Muscle of arm (tissue), 12 donors: Measurements from ENCODE around the gene THAP7. TPM values are rescaled to one million over a fixed set of nuclear protein-coding genes. Genes with fewer than 3 reads are reported as not detected.

ENCODE experiments used
- DNase-seq: peaks from one replicate; pipeline ENCODE4 v3.0.0-alpha.2; 2013
- polyA plus RNA-seq, 12 donors: library from polyadenylated mRNA; unstranded; fragments of 120-200 nt; gene quantifications; one replicate each; pipeline ENCODE4 v1.2.1, GENCODE V29; 2013; ENCODE audit not compliant: insufficient read length in 12 of 12

THAP7 gene
- polyA plus RNA-seq, 12 donors: 11.2 to 20.3 (median 14.9) TPM; not detected in 1

DNA sequence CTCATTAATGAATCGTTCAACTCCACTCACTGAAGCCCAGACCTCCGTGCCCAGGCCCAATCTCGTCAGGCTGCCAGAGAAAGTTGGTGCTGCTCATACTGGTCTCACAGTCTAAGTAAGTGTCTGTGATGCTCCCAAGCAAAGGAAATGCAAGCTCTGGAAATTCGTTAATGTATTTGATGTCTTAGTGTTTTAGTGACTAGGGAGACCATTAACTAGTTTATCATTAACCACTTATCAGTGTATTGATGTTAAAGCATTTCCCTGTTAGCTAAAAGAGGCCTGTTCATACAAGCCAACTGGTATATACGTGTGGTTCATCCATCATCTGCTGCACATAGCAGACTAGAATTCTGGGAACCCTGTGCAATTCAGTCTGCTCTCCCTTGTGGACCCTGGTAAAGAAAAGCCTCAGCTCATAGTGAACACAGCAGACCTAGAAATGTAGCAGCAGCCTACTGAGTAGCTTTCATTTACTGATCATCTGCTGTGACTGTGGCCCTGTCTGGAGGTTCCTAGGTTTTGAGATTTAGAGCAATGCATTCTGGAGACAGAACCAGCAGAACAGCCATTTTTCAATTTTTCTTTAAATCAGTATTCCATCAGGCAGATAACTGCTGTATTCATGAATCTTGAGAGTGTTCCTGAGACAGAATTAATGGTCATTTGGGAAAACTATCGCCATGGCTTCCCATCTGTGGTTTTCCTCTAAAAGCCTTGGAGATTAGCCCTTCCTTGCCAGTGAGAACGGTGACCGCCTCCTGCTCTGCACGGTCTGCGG is 50.6 kb downstream of the THAP7 start:
- DNase-seq: no peak

DNA sequence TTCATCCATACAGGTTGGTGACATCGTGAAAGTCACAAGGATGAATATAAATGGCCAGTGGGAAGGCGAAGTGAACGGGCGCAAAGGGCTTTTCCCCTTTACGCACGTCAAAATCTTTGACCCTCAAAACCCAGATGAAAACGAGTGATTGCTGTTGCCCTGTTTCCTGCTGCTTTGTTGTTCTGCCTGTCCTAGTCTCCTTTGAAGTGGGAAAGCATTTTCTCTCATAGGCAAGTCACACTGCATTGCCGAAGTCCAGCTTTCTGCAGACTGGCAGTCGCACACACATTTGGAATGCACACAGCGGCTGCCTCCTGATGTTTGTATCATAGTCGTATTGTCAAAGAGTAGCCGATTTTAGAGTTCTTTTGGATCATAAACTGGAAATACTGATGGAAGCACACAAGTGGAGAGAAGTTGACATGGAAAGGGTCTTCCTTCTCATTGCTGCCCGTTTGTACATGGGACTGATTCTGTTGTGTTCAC is 52.2 kb downstream of the THAP7 start:
- no peak for DNase-seq

Other genes with a start within 250 kb of the THAP7 start
- 1 to 10 TPM in 1 of 12 donors, under 1 TPM in 7, not detected in 4; 0.06 to 2.2 (median 0.22) TPM for gene SERPIND1, start 228.0 kb downstream of the THAP7 start, polyA plus RNA-seq
- 10 to 100 TPM in 11 of 12 donors, not detected in 1; 27.8 to 52.1 (median 31.0) TPM for gene PI4KA, start 143.3 kb downstream of the THAP7 start, polyA plus RNA-seq
- gene SNAP29, start 143.1 kb downstream of the THAP7 start, polyA plus RNA-seq: 100 to 1,000 TPM in 1 of 12 donors, 10 to 100 TPM in 11; 22.7 to 131 (median 27.9) TPM
- gene CRKL, start 84.7 kb downstream of the THAP7 start, polyA plus RNA-seq: 10 to 100 TPM in 11 of 12 donors, not detected in 1; 44.7 to 57.0 (median 51.8) TPM
- under 1 TPM in 10 of 12 donors, not detected in 2; 0.19 to 0.65 (median 0.42) TPM for gene AIFM3, start 34.9 kb downstream of the THAP7 start, polyA plus RNA-seq
- gene LZTR1, start 19.8 kb downstream of the THAP7 start, polyA plus RNA-seq: 10 to 100 TPM in 11 of 12 donors, not detected in 1; 30.9 to 59.6 (median 34.9) TPM
- 10 to 100 TPM in 10 of 12 donors, 1 to 10 TPM in 1, not detected in 1; 8.9 to 26.8 (median 18.3) TPM for gene P2RX6, start 13.0 kb upstream of the THAP7 start, polyA plus RNA-seq
- gene SLC7A4, start 30.4 kb upstream of the THAP7 start, polyA plus RNA-seq: 1 to 10 TPM in 7 of 12 donors, under 1 TPM in 3, not detected in 2; 0.67 to 4.1 (median 1.4) TPM
- under 1 TPM in 10 of 12 donors, not detected in 2; 0.05 to 0.48 (median 0.17) TPM for gene LRRC74B, start 43.8 kb upstream of the THAP7 start, polyA plus RNA-seq